Activated CD8-positive, alpha-beta memory T cell treated with anti-CD3 and anti-CD28 coated beads, Interleukin-2, amount 50 U/mL, for 24 hours (primary cell): Measurements from ENCODE around the gene RGS10.
"Not testable (repeated sequence)": the region's sequence is repeated elsewhere in the genome, so short reads cannot be mapped to it uniquely, and the experiment has no call there.

Experiments
- DNase-seq: peaks from one replicate; pipeline ENCODE4 v3.0.0-alpha.2; 2020; ENCODE audit errors: extremely low read depth

Gene RGS10

GRCh38 chr10:119469325-119469707 is 73.2 kb downstream of the RGS10 start:
- DNase-seq, result no peak

- DNase-seq, result no peak
Measured at GRCh38 chr10:119468542-119469324, 73.8 kb downstream of the RGS10 start.

- no peak for DNase-seq
Measured at GRCh38 chr10:119466655-119467054, 75.9 kb downstream of the RGS10 start.

DNA sequence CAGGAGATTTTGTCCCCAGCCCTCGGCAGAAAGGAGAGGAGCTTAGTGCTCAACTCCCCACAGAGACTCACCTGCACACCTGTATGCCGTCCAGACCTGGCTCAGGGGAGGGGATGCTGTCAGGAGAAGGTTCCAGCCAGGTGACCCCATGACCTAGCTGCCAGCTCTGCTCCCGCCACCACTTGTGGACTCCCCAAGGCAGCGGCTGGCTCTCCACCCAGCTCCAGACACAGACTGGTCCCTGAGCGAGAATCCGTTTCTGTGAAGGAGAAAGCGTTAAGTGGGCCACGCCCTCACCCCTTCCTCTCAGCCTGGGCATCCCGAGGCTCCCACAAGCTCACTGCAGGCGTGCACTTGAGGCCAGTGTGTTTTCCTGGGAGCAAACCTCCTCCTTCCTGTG is 76.4 kb downstream of the RGS10 start:
- DNase-seq, result no peak

- DNase-seq, result no peak
Measured at GRCh38 chr10:119465085-119465484, 77.4 kb downstream of the RGS10 start.

DNA sequence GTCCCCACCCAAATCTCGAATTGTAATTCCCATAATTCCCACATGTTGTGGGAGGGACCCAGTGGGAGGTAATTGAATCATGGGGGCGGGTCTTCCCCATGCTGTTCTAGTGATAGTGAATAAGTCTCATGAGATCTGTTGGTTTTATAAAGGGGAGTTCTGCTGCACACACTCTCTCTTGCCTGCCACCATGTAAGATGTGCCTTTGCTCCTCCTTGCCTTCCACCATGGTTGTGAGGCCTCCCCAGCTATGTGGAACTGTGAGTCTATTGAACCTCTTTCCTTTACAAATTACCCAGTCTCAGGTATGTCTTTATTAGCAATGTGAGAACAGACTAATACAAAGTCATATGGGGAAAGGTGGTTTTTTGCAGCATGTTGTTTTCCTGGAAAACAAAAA is 79.3 kb downstream of the RGS10 start:
- not testable (repeated sequence) for DNase-seq

DNA sequence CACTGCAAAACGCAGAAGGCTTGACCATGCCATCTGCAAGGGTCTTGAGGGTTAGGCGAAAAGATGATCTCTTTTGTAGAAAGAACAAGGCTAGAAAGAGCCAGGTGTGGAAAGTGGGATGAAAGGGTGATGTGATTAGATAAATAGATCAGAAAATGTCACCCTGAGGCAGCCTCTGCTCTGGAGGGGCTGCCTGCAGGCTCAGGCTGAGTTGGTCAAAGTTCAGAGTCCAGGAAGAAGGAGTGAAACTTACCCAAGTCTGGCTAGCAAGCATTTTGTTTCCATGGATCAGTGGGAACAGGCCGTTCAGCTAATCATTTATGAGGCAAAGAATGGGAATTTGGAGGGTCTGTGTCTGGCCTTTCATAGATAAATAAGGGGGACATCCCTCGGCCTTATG is 79.7 kb downstream of the RGS10 start:
- no peak for DNase-seq

DNA sequence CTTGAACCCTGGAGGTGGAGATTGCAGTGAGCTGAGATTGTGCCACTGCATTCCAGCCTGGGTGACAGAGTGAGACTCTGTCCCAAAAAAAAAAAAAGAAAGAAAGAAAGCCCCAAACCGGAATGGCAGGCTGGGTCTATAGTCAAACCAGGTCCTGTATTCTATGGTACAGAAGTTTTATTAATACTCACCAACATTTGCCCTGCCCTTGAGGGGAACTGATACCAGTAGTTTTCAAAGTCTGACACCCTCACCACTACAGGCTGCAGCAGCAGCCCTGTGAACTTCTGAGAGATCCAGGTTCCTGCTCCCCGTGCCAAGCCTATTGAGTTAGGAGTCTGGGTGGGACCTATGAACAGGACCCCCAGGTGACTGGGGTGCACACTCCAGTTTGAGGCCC is 80.6 kb downstream of the RGS10 start:
- no peak for DNase-seq

- no peak for DNase-seq
Measured at GRCh38 chr10:119461380-119461779, 81.1 kb downstream of the RGS10 start.

DNA sequence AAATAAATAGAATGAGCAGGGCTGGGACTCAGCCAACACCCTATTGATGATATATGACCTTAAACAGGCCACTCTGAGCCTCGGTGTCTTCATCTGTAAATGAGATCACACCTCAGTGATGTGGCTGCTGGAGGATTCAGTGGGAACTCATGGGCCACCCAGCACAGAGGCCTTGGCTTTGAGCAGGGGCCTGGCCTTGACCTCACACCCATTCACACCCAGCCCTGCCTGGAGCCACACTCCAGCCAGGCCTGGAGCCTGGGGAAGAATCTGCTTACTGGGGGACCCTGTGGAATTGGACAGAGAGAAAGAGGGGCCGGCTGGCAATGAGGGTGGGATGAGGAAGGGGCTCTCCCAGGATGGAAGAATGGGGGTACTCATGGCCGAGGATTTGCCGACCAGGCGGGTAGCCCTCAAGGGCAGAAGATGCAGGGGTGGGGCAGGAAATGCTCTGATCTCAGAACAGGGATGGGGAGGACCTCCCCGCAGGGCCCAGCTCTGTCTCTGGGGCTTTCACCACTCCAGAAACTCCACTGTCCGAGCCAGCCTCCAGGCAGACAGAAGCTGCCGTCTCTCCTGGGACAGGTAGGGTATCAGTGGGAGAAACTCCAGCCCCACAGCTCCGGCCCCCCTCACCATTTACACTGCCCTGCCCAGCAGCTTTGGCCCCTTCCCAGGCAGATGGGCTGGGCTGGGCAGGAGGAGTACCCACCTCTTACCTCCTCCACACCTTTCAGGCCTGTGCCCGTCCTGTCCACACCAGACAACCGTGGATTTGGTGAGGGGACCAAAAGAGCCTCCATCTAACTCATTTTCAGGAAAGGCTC is 81.9 kb downstream of the RGS10 start:
- no peak for DNase-seq

DNA sequence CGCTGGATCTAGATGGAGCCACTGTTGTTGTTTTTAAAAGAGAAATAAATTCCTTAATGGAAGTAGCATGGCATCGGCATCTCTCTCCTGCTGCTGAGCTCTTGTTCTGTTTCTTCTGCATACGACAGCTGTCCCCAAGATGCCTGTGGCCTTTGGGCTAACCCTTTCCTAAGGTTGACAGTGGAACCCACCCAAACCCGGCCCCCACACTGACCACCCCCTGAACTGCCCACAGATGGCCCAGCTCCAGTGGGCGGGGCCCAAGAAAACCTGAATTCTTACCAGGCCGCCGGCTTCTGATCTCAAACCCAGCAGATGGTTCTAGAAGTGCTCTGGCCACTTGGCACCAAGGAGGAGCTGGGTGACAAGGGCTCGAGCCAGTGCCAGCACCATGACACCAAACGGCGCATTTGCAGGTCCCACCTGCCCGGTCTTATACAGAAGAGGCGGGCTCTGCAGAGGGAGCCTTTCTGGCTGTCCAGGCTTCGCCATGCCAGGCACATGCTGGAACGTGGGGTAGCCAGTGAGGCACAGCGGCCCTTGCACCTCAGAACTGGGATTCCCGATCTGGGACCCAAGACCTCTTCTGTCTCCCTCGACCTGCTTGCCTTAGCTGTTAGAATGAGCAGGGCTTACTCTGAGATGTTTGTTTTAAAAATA is 82.7 kb downstream of the RGS10 start:
- DNase-seq, result no peak

GRCh38 chr10:119457966-119458766 is 84.4 kb downstream of the RGS10 start:
- DNase-seq, result no peak

DNA sequence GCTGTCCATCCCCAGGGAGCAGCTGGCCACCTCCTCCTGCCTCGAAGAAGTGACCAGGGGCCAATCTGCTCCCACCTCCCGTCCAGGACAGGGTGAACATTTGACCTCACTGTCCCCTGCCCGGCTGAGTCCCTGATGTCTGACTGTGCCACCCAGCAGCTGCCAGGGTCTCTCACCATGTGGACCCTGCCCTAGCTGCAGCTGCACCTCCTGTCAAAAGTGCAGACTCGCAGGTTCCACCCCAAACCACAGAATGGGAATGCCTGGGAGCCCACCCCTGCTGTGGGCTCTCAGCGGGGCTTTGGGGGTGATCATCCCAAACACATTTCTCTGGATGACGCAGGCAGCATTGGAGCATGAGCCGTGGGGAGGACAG is 86.1 kb downstream of the RGS10 start:
- DNase-seq, result no peak

- DNase-seq, result no peak
Measured at GRCh38 chr10:119455609-119456434, 86.7 kb downstream of the RGS10 start.

GRCh38 chr10:119454990-119455389 is 87.5 kb downstream of the RGS10 start:
- DNase-seq, result no peak

GRCh38 chr10:119454316-119454715 is 88.2 kb downstream of the RGS10 start:
- DNase-seq, result no peak

DNA sequence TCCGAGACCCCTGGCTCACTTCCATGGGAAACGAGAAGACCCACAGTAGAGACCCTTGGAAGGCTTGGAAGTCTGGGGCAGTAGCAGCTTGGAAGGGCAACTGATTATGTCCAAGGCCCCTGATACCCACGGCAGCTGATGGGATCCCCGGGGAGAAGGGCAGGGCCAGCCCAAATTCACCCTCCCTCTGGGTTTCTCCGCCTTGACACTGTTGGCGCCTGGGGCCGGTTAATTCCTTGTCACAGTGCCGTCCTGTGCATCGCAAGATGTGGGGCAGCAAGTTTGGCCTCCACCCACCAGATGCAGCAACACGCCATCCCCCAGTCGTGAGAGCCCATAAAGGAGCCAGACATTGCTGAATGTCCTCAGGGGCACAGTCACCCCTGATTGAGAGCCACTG is 89.2 kb downstream of the RGS10 start:
- DNase-seq, result no peak

DNA sequence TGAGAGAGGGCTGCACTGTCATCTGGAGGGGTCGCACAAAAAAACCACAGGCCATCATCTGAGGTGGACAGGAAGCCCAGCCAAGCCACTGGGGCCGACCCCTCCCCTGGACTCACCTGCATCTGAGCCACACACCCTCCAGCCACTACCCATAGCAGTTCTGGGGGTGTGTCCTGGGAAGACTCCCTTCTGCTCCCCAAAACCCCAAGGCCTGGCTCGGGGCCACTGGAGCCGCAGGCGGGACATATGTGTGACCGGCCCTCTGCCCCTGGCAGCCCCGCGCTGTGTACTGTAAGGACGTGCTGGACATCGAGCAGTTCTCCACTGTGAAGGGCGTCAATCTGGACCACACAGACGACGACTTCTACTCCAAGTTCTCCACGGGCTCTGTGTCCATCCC is 90.1 kb downstream of the RGS10 start:
- no peak for DNase-seq

DNA sequence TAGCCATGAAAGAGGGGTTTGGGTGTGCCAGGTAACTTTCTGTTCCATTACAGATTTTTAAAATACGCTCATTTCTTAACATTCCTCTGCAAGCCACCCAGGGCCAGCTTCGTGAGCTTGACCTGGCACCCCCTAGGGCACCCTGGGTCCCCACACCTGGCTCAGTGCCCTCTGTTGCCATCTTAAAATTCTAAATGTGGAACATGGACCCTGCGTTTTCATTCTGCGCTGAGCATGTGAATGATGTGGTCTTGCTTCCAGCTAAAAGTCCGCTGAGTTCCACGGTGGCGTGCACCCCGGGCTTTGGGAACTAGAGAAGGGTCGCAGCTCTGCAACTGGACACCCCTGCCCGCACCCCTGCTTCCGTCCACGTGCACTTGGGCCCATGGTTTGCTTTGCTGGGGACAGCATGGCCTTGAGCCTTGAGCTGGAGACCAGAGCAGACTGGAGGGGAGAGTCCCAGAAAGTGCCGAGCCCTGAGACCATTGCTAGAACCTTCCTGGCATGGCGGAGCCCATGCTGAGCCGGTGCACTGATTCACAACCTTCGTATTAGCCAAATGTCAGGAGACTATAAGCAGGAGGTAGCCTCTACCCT is 91.1 kb downstream of the RGS10 start:
- no peak for DNase-seq

GRCh38 chr10:119450606-119451299 is 91.8 kb downstream of the RGS10 start:
- DNase-seq, result no peak
